H9 (cell line): ENCODE data around the gene NKAIN2. TPM values are rescaled to one million over a fixed set of nuclear protein-coding genes. Genes with fewer than 3 reads are reported as not detected.

Source experiments
- DNase-seq: peaks from one replicate; pipeline ENCODE4 v3.0.0-alpha.2; 2017
- H2AFZ ChIP-seq: one replicate; pipeline ENCODE4 v1.6.1; 2013; ENCODE audit warnings: mild to moderate bottlenecking, low read length, control low read depth, moderate library complexity
- H2AK5ac ChIP-seq: 2 replicates; pipeline ENCODE4 v1.6.1; 2013; ENCODE audit warnings: low read length, control low read depth, mixed read lengths; ENCODE audit not compliant: insufficient read length
- H2BK120ac ChIP-seq: one replicate; pipeline ENCODE4 v1.6.1; 2013; ENCODE audit warnings: low read depth, mild to moderate bottlenecking, low read length, control low read depth, inconsistent platforms; ENCODE audit not compliant: poor library complexity, severe bottlenecking
- H2BK12ac ChIP-seq: 2 replicates; pipeline ENCODE4 v1.6.1; 2013; ENCODE audit warnings: low read length, control low read depth, mixed read lengths, low read depth; ENCODE audit not compliant: insufficient read length
- H2BK15ac ChIP-seq: 2 replicates; pipeline ENCODE4 v1.6.1; 2013; ENCODE audit warnings: low read depth, low read length, control low read depth
- H2BK20ac ChIP-seq: one replicate; pipeline ENCODE4 v1.6.1; 2013; ENCODE audit warnings: low read depth, mild to moderate bottlenecking, low read length, control low read depth, inconsistent platforms; ENCODE audit not compliant: poor library complexity, severe bottlenecking
- H2BK5ac ChIP-seq: 2 replicates; pipeline ENCODE4 v1.6.1; 2013; ENCODE audit warnings: low read length, control low read depth, mixed read lengths; ENCODE audit not compliant: insufficient read length
- H3K14ac ChIP-seq: 2 replicates; pipeline ENCODE4 v1.6.1; 2013; ENCODE audit warnings: low read length, control low read depth; ENCODE audit not compliant: insufficient read depth
- H3K18ac ChIP-seq: 2 replicates; pipeline ENCODE4 v1.6.1; 2013; ENCODE audit warnings: low read depth, mild to moderate bottlenecking, mixed read lengths, low read length, control low read depth; ENCODE audit not compliant: insufficient read length
- H3K23ac ChIP-seq: 2 replicates; pipeline ENCODE4 v1.6.1; 2013; ENCODE audit warnings: low read length, control low read depth, mixed read lengths, low read depth; ENCODE audit not compliant: insufficient read length
- H3K23me2 ChIP-seq: 2 replicates; pipeline ENCODE4 v1.6.1; 2013; ENCODE audit warnings: low read depth, mild to moderate bottlenecking, mixed read lengths, low read length, control low read depth; ENCODE audit not compliant: insufficient read length, poor library complexity, severe bottlenecking
- H3K27ac ChIP-seq: 2 replicates; pipeline ENCODE4 v1.5.1; 2013; ENCODE audit warnings: low read length, control low read depth, mixed read lengths, low read depth; ENCODE audit not compliant: insufficient read length
- H3K27me3 ChIP-seq: 2 replicates; pipeline ENCODE4 v1.6.1; 2013; ENCODE audit warnings: low read length, control low read depth, inconsistent platforms; ENCODE audit not compliant: insufficient read depth
- H3K4ac ChIP-seq: 2 replicates; pipeline ENCODE4 v1.6.1; 2013; ENCODE audit warnings: low read depth, mild to moderate bottlenecking, control low read depth, inconsistent platforms, low read length, moderate library complexity
- H3K4me1 ChIP-seq: 2 replicates; pipeline ENCODE4 v1.6.1; 2013; ENCODE audit warnings: low read length, control low read depth, inconsistent platforms; ENCODE audit not compliant: insufficient read depth
- H3K4me2 ChIP-seq: 2 replicates; pipeline ENCODE4 v1.6.1; 2013; ENCODE audit warnings: low read length, control low read depth, mixed read lengths; ENCODE audit not compliant: insufficient read length, insufficient read depth
- H3K56ac ChIP-seq: 2 replicates; pipeline ENCODE4 v1.6.1; 2013; ENCODE audit warnings: low read depth, mild to moderate bottlenecking, mixed read lengths, low read length, control low read depth; ENCODE audit not compliant: insufficient read length
- H3K79me1 ChIP-seq: 2 replicates; pipeline ENCODE4 v1.6.1; 2013; ENCODE audit warnings: low read depth, mild to moderate bottlenecking, moderate library complexity, low read length, control low read depth, inconsistent platforms; ENCODE audit not compliant: insufficient read depth, poor library complexity, severe bottlenecking
- H3K79me2 ChIP-seq: 2 replicates; pipeline ENCODE4 v1.6.1; 2013; ENCODE audit warnings: low read length, control low read depth, inconsistent platforms; ENCODE audit not compliant: insufficient read depth
- H3K9ac ChIP-seq: 2 replicates; pipeline ENCODE4 v1.6.1; 2013; ENCODE audit warnings: low read length, control low read depth, mixed read lengths; ENCODE audit not compliant: insufficient read length; ENCODE audit errors: extremely low read depth
- H3K9me3 ChIP-seq: one replicate; pipeline ENCODE4 v1.6.1; 2013; ENCODE audit warnings: low read depth, low read length, inconsistent platforms; ENCODE audit not compliant: control insufficient read depth
- H3T11ph ChIP-seq: one replicate; pipeline ENCODE4 v1.6.1; 2013; ENCODE audit warnings: mild to moderate bottlenecking, low read length, control low read depth, inconsistent platforms
- H4K20me1 ChIP-seq: one replicate; pipeline ENCODE4 v1.6.1; 2013; ENCODE audit not compliant: control insufficient read depth, insufficient read length, insufficient read depth
- H4K5ac ChIP-seq: 2 replicates; pipeline ENCODE4 v1.6.1; 2013; ENCODE audit warnings: low read depth, mild to moderate bottlenecking, mixed read lengths, low read length, control low read depth; ENCODE audit not compliant: insufficient read length
- H4K8ac ChIP-seq: replicated peaks from 2 replicates; pipeline ENCODE4 v1.6.1; 2013; ENCODE audit warnings: low read length, control low read depth, mixed read lengths, low read depth; ENCODE audit not compliant: insufficient read length
- H4K91ac ChIP-seq: 2 replicates; pipeline ENCODE4 v1.6.1; 2013; ENCODE audit warnings: low read depth, mild to moderate bottlenecking, moderate library complexity, mixed read lengths, low read length, control low read depth; ENCODE audit not compliant: insufficient read length
- H3K27ac Mint-ChIP-seq, 3 experiments: 2 replicates in 2 of 3; 3 replicates in 1 of 3; pipeline ENCODE4 v1.8.0; 2020 to 2021; ENCODE audit warnings: mixed read lengths in 3 of 3, mild to moderate bottlenecking in 1 of 3, moderate library complexity in 1 of 3
- H3K27me3 Mint-ChIP-seq: 2 replicates; pipeline ENCODE4 v1.8.0; 2021; ENCODE audit warnings: low read depth, mild to moderate bottlenecking, moderate library complexity, mixed read lengths
- H3K36me3 Mint-ChIP-seq, 3 experiments: 2 replicates in 2 of 3; 3 replicates in 1 of 3; pipeline ENCODE4 v1.8.0; 2020 to 2021; ENCODE audit warnings: low read depth in 3 of 3, mixed read lengths in 3 of 3; ENCODE audit not compliant: insufficient read depth in 1 of 3
- H3K4me1 Mint-ChIP-seq, 2 experiments: 2 replicates each; pipeline ENCODE4 v1.8.0; 2020; ENCODE audit warnings: mixed read lengths in 2 of 2
- H3K4me3 Mint-ChIP-seq, 2 experiments: 2 replicates in 1 of 2; 3 replicates in 1 of 2; pipeline ENCODE4 v1.8.0; 2020 to 2021; ENCODE audit warnings: mild to moderate bottlenecking in 2 of 2, mixed read lengths in 2 of 2, moderate library complexity in 1 of 2
- H3K9me3 Mint-ChIP-seq, 2 experiments: 2 replicates in 1 of 2; 3 replicates in 1 of 2; pipeline ENCODE4 v1.8.0; 2020; ENCODE audit warnings: mild to moderate bottlenecking in 2 of 2, mixed read lengths in 2 of 2, moderate library complexity in 1 of 2
- WGBS: extraction: QIAGEN DNeasy Blood & Tissue Kit; methylation state at CpG from one replicate; pipeline ENCODE4 v1.1.7; 2013; ENCODE audit warnings: missing lambda C conversion rate, low lambda C conversion rate, mixed read lengths; ENCODE audit not compliant: insufficient read length; ENCODE audit errors: extremely low coverage; 5-methylcytosine and 5-hydroxymethylcytosine counted together
- total RNA-seq: library from RNA; stranded (reverse); gene quantifications from 2 replicates; pipeline ENCODE4 v1.2.1, GENCODE V29; 2021
- TF ChIP-seq, protein P1 (sequence below): fragments of 200-600 bp; sonication (generic); conservative IDR thresholded peaks from 3 replicates; pipeline ENCODE4 v1.8.0; 2021; ENCODE audit warnings: antibody characterized with exemption, mild to moderate bottlenecking

NKAIN2 gene
- total RNA-seq, 1 experiment from 2014 or later, result 0.17 TPM

DNA sequence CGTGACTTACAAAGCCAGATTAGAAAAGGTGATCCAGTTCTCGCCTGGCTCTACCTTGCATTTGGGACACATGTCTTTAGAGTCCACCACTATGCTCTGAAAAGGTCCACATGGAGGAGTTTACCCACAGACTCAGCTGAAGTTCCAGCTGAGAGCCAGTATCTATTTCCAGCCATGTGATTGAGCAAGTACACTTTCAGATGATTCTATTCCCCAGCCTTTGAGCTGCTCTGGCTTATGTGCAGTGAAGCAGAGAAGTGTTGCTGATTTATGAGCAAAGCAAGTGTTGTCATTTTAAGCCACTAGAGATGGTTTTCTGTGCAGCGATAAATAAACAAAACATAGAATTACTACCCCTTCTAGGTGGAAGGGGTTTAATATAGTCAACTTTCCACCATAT, 637.8 kb downstream of the NKAIN2 start:
- no peak overlapping the region for H2BK15ac ChIP-seq
- no peaks in the 10 kb centered on the region for H3K27me3 ChIP-seq
- H3K23me2 ChIP-seq, result no peaks in the 10 kb centered on the region
- TF ChIP-seq, protein P1, sequence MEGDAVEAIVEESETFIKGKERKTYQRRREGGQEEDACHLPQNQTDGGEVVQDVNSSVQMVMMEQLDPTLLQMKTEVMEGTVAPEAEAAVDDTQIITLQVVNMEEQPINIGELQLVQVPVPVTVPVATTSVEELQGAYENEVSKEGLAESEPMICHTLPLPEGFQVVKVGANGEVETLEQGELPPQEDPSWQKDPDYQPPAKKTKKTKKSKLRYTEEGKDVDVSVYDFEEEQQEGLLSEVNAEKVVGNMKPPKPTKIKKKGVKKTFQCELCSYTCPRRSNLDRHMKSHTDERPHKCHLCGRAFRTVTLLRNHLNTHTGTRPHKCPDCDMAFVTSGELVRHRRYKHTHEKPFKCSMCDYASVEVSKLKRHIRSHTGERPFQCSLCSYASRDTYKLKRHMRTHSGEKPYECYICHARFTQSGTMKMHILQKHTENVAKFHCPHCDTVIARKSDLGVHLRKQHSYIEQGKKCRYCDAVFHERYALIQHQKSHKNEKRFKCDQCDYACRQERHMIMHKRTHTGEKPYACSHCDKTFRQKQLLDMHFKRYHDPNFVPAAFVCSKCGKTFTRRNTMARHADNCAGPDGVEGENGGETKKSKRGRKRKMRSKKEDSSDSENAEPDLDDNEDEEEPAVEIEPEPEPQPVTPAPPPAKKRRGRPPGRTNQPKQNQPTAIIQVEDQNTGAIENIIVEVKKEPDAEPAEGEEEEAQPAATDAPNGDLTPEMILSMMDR, result no peak
- H2BK5ac ChIP-seq, result no peak overlapping the region
- Mint-ChIP-seq H3K36me3 (no peaks in the 10 kb centered on the region), H3K4me1 (peaks cover 0 to 4% of the 10 kb centered on the region in 2 experiments; a peak in 2 of 4 replicates), H3K27me3 (no peaks in the 10 kb centered on the region), H3K9me3 (no peaks in the 10 kb centered on the region), H3K4me3 (no peak overlapping the region), H3K27ac (no peak overlapping the region)
- WGBS, result no CpG with 5 or more reads among the region's 3 CpGs
- no peak overlapping the region for H2BK12ac ChIP-seq
- no peak overlapping the region for H2BK20ac ChIP-seq
- no peak for DNase-seq
- no peak overlapping the region for H3K18ac ChIP-seq
- H3K9me3 ChIP-seq, result no peaks in the 10 kb centered on the region
- no peaks in the 10 kb centered on the region for H4K20me1 ChIP-seq
- H3K79me1 ChIP-seq, result no peaks in the 10 kb centered on the region
- H3K9ac ChIP-seq, result no peak overlapping the region
- no peak overlapping the region for H2AK5ac ChIP-seq
- H4K5ac ChIP-seq, result no peak overlapping the region
- H2AFZ ChIP-seq, result no peak overlapping the region
- no peak overlapping the region for H4K8ac ChIP-seq
- no peak overlapping the region for H3K56ac ChIP-seq
- H3K14ac ChIP-seq, result no peak overlapping the region
- H3K4ac ChIP-seq, result no peak overlapping the region
- no peak overlapping the region for H3K27ac ChIP-seq
- H3K4me1 ChIP-seq, result no peaks in the 10 kb centered on the region
- no peak overlapping the region for H3K23ac ChIP-seq
- no peaks in the 10 kb centered on the region for H3K79me2 ChIP-seq
- H2BK120ac ChIP-seq, result no peak overlapping the region
- no peak overlapping the region for H3K4me2 ChIP-seq
- no peak overlapping the region for H3T11ph ChIP-seq
- no peak overlapping the region for H4K91ac ChIP-seq
